Gastroesophageal sphincter (tissue), 4 donors: ENCODE results near the gene PIGW. TPM values are rescaled to one million over a fixed set of nuclear protein-coding genes. Genes with fewer than 3 reads are reported as not detected.

Experiments
- ATAC-seq: fragments of 150-250 bp; one replicate; pipeline ENCODE4 v1.9.1; 2016; ENCODE audit warnings: mild to moderate bottlenecking, moderate library complexity
- H3K27ac ChIP-seq, 4 donors: fragments of 200-600 bp; sonication (generic) in 3 of 4; 1 replicate in 3 of 4; 2 replicates in 1 of 4; pipeline ENCODE4 v1.5.1; 2016 to 2019
- H3K27me3 ChIP-seq: fragments of 200-600 bp; sonication (generic); one replicate; pipeline ENCODE4 v1.5.1; 2019
- H3K36me3 ChIP-seq, 2 donors: fragments of 200-600 bp; sonication (generic); one replicate each; pipeline ENCODE4 v1.5.1; 2019; ENCODE audit warnings: control low read depth in 1 of 2
- H3K4me1 ChIP-seq, 3 donors: fragments of 200-600 bp; sonication (generic); 1 replicate in 2 of 3; 2 replicates in 1 of 3; pipeline ENCODE4 v1.5.1; 2016 to 2019; ENCODE audit warnings: control low read depth in 2 of 3
- H3K4me3 ChIP-seq, 2 donors: fragments of 200-600 bp; sonication (generic); one replicate each; pipeline ENCODE4 v1.5.1; 2019; ENCODE audit warnings: mild to moderate bottlenecking in 1 of 2, moderate library complexity in 1 of 2
- H3K9me3 ChIP-seq, 3 donors: fragments of 200-600 bp; sonication (generic); one replicate each; pipeline ENCODE4 v1.5.1; 2017 to 2019; ENCODE audit warnings: control low read depth in 2 of 3
- EP300 ChIP-seq: sonication (generic); formaldehyde crosslinking; IDR thresholded peaks from one replicate; pipeline ENCODE4 v1.6.1; 2017; ENCODE audit warnings: antibody characterized with exemption, mild to moderate bottlenecking
- POLR2A ChIP-seq, 2 donors: fragments of 450-650 bp; IDR thresholded peaks; one replicate each; pipeline ENCODE4 v1.6.1; 2017; ENCODE audit warnings: antibody characterized with exemption in 2 of 2, mild to moderate bottlenecking in 2 of 2, moderate library complexity in 1 of 2
- POLR2AphosphoS5 ChIP-seq: sonication (generic); formaldehyde crosslinking; IDR thresholded peaks from one replicate; pipeline ENCODE4 v1.6.1; 2017; ENCODE audit warnings: antibody characterized with exemption
- WGBS, 2 donors: methylation state at CpG; one replicate each; pipeline ENCODE4 v1.1.5; 2018; ENCODE audit warnings: low coverage in 1 of 2; 5-methylcytosine and 5-hydroxymethylcytosine counted together
- total RNA-seq, 4 donors: library from RNA; depleted of rRNA; stranded (reverse); fragments of >200 nt; gene quantifications; one replicate each; pipeline ENCODE4 v1.1.0, GENCODE V29; 2016
- TF ChIP-seq, protein P1 (sequence below), 4 experiments: fragments of 200-600 bp in 2 of 4; fragments of 450-650 bp in 2 of 4; sonication (generic) in 1 of 4; IDR thresholded peaks; one replicate each; pipeline ENCODE4 v1.5.1; 2017 to 2019; ENCODE audit warnings: antibody characterized with exemption in 4 of 4, mild to moderate bottlenecking in 2 of 4, moderate library complexity in 2 of 4

Gene PIGW
- total RNA-seq, 4 donors from 2014 or later: 3.3 to 5.3 (median 4.4) TPM

DNA sequence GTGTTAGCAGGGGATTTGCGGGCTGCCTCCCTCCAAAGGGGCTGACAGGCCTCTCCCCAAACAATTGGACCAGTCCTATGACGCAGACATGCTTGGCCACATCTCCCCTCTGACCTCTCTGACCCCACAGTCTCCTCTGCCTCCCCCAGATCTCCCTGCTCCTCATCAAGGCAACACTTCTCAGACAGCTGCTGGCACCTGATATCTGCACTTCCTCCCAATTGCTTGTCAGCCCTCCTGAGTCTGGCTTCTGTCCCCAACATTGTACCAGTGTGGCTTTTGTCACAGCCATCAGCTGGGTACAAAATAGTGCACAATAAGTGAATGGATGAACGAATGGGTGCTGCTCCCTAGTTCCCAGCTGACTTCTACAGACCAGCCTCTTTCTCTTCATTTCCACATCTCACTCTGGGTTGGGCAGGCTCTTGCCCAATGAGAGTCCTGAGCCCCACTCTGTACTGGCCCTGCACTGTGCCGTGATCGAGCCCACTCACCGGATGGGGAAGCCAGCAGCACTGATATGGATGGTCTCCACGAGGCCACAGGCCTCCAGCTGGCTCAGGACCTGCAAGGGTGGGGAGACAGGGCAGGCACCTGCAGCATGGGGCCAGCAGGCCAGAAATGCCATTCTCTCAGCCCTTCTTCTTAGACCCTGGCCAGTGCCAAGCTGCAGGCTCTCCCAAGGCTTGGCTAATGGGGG is 31.2 kb upstream of the PIGW start:
- 100% methylated on average over 1 to 2 of the region's 7 CpGs for WGBS, 2 donors
- no peak for ATAC-seq
- H3K36me3 ChIP-seq: peaks cover 0 to 93% of the 10 kb centered on the region in 2 donors

DNA sequence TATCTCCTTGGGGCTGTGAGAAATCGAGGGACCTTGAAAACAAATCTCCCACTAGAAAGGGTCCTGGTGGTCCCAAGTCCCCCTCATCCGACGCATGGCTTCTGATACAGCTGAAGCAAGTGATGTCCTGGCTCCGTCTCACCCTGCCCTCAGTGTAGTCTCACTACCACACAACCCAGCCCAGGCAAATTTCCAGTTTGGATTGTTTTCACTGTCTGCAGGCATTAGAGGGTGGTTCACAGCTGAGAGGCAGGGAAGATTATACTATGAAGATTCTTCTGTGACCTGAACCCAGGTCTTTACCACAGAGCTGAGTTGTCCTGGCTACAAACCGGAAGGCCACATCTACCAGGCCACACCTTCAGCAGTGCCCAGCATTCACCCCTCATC is 30.6 kb upstream of the PIGW start:
- H3K9me3 ChIP-seq: no peaks in the 10 kb centered on the region
- ATAC-seq: no peak
- 100% methylated on average over 1 of the region's 5 CpGs; no CpG with 5 or more reads in 1 of the 2 donors for WGBS, 2 donors

More for the DNA sequence above, 31.2 kb upstream of the PIGW start:
- Histone ChIP-seq H3K27ac (no peak overlapping the region), H3K9me3 (no peaks in the 10 kb centered on the region), H3K27me3 (no peaks in the 10 kb centered on the region), H3K4me1 (no peaks in the 10 kb centered on the region), H3K4me3 (no peak overlapping the region)
- no peak for TF ChIP-seq POLR2A (IDR thresholded peaks at IDR 0.05)
- TF ChIP-seq POLR2AphosphoS5: no peak
- TF ChIP-seq EP300: no peak
- TF ChIP-seq, protein P1, sequence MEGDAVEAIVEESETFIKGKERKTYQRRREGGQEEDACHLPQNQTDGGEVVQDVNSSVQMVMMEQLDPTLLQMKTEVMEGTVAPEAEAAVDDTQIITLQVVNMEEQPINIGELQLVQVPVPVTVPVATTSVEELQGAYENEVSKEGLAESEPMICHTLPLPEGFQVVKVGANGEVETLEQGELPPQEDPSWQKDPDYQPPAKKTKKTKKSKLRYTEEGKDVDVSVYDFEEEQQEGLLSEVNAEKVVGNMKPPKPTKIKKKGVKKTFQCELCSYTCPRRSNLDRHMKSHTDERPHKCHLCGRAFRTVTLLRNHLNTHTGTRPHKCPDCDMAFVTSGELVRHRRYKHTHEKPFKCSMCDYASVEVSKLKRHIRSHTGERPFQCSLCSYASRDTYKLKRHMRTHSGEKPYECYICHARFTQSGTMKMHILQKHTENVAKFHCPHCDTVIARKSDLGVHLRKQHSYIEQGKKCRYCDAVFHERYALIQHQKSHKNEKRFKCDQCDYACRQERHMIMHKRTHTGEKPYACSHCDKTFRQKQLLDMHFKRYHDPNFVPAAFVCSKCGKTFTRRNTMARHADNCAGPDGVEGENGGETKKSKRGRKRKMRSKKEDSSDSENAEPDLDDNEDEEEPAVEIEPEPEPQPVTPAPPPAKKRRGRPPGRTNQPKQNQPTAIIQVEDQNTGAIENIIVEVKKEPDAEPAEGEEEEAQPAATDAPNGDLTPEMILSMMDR (IDR thresholded peaks at IDR 0.05): no peak

DNA sequence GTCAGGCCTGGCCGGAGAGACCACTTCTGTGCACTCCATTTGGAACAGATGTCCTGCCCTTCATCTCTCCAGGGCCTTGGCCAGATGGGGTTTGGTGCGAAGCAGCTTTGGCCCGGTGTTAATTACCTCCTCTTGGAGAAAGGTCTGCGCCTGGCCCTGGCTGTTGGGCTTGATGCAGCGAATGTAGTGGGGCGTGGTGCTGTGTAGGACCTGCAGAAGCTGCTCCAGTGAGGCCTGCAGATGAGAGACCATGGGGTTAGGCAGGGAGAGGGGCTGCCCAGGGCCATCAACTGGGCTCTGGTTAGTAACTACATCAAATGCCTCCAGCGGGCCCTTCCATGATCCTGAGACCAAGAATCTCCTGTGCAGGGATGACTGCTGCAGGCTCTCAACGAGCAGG is 29.6 kb upstream of the PIGW start:
- 93 to 100% methylated on average over 1 to 3 of the region's 8 CpGs for WGBS, 2 donors
- TF ChIP-seq, protein P1 (IDR thresholded peaks at IDR 0.05): no peak
- TF ChIP-seq EP300 (no peak), POLR2A (IDR thresholded peaks at IDR 0.05) (no peak), POLR2AphosphoS5 (no peak)

More for the DNA sequence above, 30.6 kb upstream of the PIGW start:
- Histone ChIP-seq H3K27me3 (no peaks in the 10 kb centered on the region), H3K36me3 (peaks cover 0 to 93% of the 10 kb centered on the region in 2 donors), H3K4me3 (no peak overlapping the region), H3K4me1 (no peaks in the 10 kb centered on the region), H3K27ac (no peak overlapping the region)
- TF ChIP-seq POLR2AphosphoS5 (no peak), POLR2A (IDR thresholded peaks at IDR 0.05) (no peak), EP300 (no peak)
- TF ChIP-seq, protein P1 (IDR thresholded peaks at IDR 0.05): no peak

DNA sequence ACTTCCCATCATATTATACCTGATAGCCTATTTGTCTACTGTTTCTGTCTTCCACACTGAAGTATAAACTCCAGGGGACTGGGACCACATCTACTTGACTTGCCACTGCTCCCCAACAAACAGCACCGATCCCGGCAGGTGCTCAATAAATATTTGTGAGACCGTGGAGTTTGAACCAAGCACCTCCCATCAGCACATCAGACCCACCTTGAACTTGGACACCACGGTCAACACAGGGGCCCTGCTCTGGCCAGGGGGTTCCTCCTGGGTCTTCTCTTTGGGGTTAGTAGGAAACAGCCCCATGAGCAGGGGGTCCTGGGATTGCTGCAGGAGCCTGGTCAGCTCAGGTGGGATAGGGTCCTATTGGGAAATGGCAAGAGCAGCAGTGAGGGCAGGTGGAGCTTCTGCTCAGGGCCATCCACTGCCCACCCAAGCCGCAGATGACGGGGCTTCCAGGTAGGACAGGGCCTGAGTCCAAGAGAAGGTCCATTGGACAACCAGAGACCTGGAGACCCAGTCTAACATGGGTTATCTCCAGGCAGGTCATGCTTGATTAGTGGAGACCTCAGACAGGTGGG is 28.4 kb upstream of the PIGW start:
- 43% methylated on average over 2 of the region's 6 CpGs; no CpG with 5 or more reads in 1 of the 2 donors for WGBS, 2 donors
- Histone ChIP-seq H3K27ac (no peak overlapping the region), H3K4me1 (no peaks in the 10 kb centered on the region), H3K4me3 (no peak overlapping the region), H3K27me3 (no peaks in the 10 kb centered on the region), H3K9me3 (no peaks in the 10 kb centered on the region), H3K36me3 (peaks cover 0 to 96% of the 10 kb centered on the region in 2 donors)
- TF ChIP-seq POLR2A (IDR thresholded peaks at IDR 0.05) (no peak), EP300 (no peak), POLR2AphosphoS5 (no peak)
- TF ChIP-seq, protein P1 (IDR thresholded peaks at IDR 0.05): no peak
- ATAC-seq: no peak

More for the DNA sequence above, 29.6 kb upstream of the PIGW start:
- no peak overlapping the region for H3K27ac ChIP-seq
- H3K27me3 ChIP-seq: no peaks in the 10 kb centered on the region
- H3K4me1 ChIP-seq: no peaks in the 10 kb centered on the region
- no peak for ATAC-seq
- no peaks in the 10 kb centered on the region for H3K9me3 ChIP-seq
- peaks cover 0 to 96% of the 10 kb centered on the region in 2 donors for H3K36me3 ChIP-seq
- no peak overlapping the region for H3K4me3 ChIP-seq

DNA sequence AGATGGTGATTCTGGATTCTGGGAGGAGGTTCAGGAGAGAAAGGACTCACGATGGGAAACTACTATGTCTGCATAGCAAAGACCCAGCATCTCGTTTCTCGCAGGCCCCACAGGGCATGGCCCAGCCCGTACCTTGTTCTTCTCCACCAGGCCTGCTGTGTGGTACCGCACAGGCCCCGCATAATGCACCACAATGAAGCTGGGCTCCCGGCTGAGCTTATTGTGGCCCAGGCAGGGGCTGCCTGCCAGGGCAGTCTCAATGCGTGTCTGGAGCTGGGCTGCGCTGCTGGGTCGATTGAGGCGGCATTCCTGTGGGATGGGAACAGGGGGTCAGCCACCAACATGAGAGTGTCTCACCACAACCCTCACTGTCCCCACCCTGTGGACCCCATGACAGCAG is 28.0 kb upstream of the PIGW start:
- WGBS, 2 donors: 92 to 96% methylated on average over 2 to 5 of the region's 11 CpGs
- peaks cover 0 to 98% of the 10 kb centered on the region in 2 donors for H3K36me3 ChIP-seq
- no peak overlapping the region for H3K27ac ChIP-seq
- no peaks in the 10 kb centered on the region for H3K4me1 ChIP-seq
- no peak for ATAC-seq
- no peak for TF ChIP-seq POLR2A (IDR thresholded peaks at IDR 0.05)
- no peak overlapping the region for H3K4me3 ChIP-seq
- no peaks in the 10 kb centered on the region for H3K27me3 ChIP-seq
- no peaks in the 10 kb centered on the region for H3K9me3 ChIP-seq
